Chondrocyte (in vitro differentiated cells): Measurements from ENCODE around the gene XPOT. TPM values are rescaled to one million over a fixed set of nuclear protein-coding genes. Genes with fewer than 3 reads are reported as not detected.
A peak's percentile ranks its signal among the peaks of the same experiment; 100 is the strongest.
"Not testable (repeated sequence)": the region's sequence is repeated elsewhere in the genome, so short reads cannot be mapped to it uniquely, and the experiment has no call there.

ENCODE experiments used
- DNase-seq: peaks from one replicate; pipeline ENCODE4 v3.0.0; 2021; ENCODE audit warnings: mixed read lengths, low spot score
- H3K27ac Mint-ChIP-seq: one replicate; pipeline ENCODE4 v1.8.0; 2021; ENCODE audit warnings: mild to moderate bottlenecking, moderate library complexity, mixed read lengths; ENCODE audit not compliant: unreplicated experiment
- H3K27me3 Mint-ChIP-seq: 2 replicates; pipeline ENCODE4 v1.8.0; 2021; ENCODE audit warnings: low read depth, mixed read lengths
- H3K36me3 Mint-ChIP-seq: 2 replicates; pipeline ENCODE4 v1.8.0; 2021; ENCODE audit warnings: low read depth, mixed read lengths
- H3K4me1 Mint-ChIP-seq: 2 replicates; pipeline ENCODE4 v1.8.0; 2021; ENCODE audit warnings: low read depth, mild to moderate bottlenecking, mixed read lengths
- H3K4me3 Mint-ChIP-seq: one replicate; pipeline ENCODE4 v1.8.0; 2021; ENCODE audit warnings: mild to moderate bottlenecking, moderate library complexity, mixed read lengths; ENCODE audit not compliant: unreplicated experiment
- H3K9me3 Mint-ChIP-seq: 2 replicates; pipeline ENCODE4 v1.8.0; 2021; ENCODE audit warnings: low read depth, mixed read lengths
- CTCF ChIP-seq: fragments of 200-600 bp; sonication (generic); IDR thresholded peaks from 2 replicates; pipeline ENCODE4 v1.5.0; 2021; ENCODE audit warnings: antibody characterized with exemption, mild to moderate bottlenecking, moderate library complexity
- long read RNA-seq: library from polyadenylated mRNA; stranded (forward); transcript quantifications from one replicate; pipeline ENCODE4 v2.0.0, GENCODE V29; 2021
- total RNA-seq: library from RNA; stranded (reverse); gene quantifications from 3 replicates; pipeline ENCODE4 v1.2.1, GENCODE V29; 2021

The XPOT gene, protein sequence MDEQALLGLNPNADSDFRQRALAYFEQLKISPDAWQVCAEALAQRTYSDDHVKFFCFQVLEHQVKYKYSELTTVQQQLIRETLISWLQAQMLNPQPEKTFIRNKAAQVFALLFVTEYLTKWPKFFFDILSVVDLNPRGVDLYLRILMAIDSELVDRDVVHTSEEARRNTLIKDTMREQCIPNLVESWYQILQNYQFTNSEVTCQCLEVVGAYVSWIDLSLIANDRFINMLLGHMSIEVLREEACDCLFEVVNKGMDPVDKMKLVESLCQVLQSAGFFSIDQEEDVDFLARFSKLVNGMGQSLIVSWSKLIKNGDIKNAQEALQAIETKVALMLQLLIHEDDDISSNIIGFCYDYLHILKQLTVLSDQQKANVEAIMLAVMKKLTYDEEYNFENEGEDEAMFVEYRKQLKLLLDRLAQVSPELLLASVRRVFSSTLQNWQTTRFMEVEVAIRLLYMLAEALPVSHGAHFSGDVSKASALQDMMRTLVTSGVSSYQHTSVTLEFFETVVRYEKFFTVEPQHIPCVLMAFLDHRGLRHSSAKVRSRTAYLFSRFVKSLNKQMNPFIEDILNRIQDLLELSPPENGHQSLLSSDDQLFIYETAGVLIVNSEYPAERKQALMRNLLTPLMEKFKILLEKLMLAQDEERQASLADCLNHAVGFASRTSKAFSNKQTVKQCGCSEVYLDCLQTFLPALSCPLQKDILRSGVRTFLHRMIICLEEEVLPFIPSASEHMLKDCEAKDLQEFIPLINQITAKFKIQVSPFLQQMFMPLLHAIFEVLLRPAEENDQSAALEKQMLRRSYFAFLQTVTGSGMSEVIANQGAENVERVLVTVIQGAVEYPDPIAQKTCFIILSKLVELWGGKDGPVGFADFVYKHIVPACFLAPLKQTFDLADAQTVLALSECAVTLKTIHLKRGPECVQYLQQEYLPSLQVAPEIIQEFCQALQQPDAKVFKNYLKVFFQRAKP
- total RNA-seq: 94.2 to 213 TPM (median 193 TPM) in 3 replicates
- long read RNA-seq, full-length matches to known transcripts: 475 of 679 reads
- long read RNA-seq, partial matches to known transcripts: 27 of 679 reads
- long read RNA-seq, other reads (novel, unspliced or antisense): 177 of 679 reads

GRCh38 chr12:64403707-64404469 is at the start of gene XPOT:
XPOT (plus strand) TSS chr12:64404392; CDS start chr12:64410036, 5,644 bp downstream.
- Mint-ChIP-seq H3K4me3 (peak within 1 kb of the TSS; percentile 97), H3K4me1 (peaks cover 41% of the 10 kb centered on the region), H3K27me3 (no peaks in the 10 kb centered on the region), H3K9me3 (no peaks in the 10 kb centered on the region), H3K27ac (peak within 1 kb of the TSS; percentile 97), H3K36me3 (no peaks in the 10 kb centered on the region)
- DNase-seq: peak; percentile 98
- TF ChIP-seq CTCF: no peak

GRCh38 chr12:64356209-64356608 is 48.0 kb upstream of the XPOT start:
- H3K27ac Mint-ChIP-seq, H3K4me3 Mint-ChIP-seq, H3K36me3 Mint-ChIP-seq: not testable (repeated sequence)

GRCh38 chr12:64361173-64361572 is 43.0 kb upstream of the XPOT start:
- H3K4me1 Mint-ChIP-seq, H3K27ac Mint-ChIP-seq, H3K4me3 Mint-ChIP-seq, H3K36me3 Mint-ChIP-seq, DNase-seq, H3K9me3 Mint-ChIP-seq, H3K27me3 Mint-ChIP-seq: not testable (repeated sequence)

More at GRCh38 chr12:64356209-64356608, 48.0 kb upstream of the XPOT start:
- DNase-seq, H3K27me3 Mint-ChIP-seq, H3K4me1 Mint-ChIP-seq: not testable (repeated sequence)
- H3K9me3 Mint-ChIP-seq: peaks cover 13% of the 10 kb centered on the region

- Mint-ChIP-seq H3K27ac (no peak overlapping the region), H3K9me3 (no peaks in the 10 kb centered on the region), H3K27me3 (no peaks in the 10 kb centered on the region), H3K4me3 (no peak overlapping the region), H3K36me3 (no peaks in the 10 kb centered on the region), H3K4me1 (no peaks in the 10 kb centered on the region)
- no peak for DNase-seq
- TF ChIP-seq CTCF: no peak
Measured at GRCh38 chr12:64362721-64363305, 41.4 kb upstream of the XPOT start.

GRCh38 chr12:64383675-64384074 is 20.5 kb upstream of the XPOT start:
- no peak for DNase-seq
- TF ChIP-seq CTCF: no peak
- Mint-ChIP-seq H3K9me3 (peaks cover 11% of the 10 kb centered on the region), H3K4me3 (no peak overlapping the region), H3K36me3 (peaks cover 2% of the 10 kb centered on the region), H3K27me3 (no peaks in the 10 kb centered on the region), H3K4me1 (peaks cover 4% of the 10 kb centered on the region), H3K27ac (no peak overlapping the region)
